GM21528 (cell line): ENCODE measurements around the gene C1QA.
"Not testable (repeated sequence)": the region's sequence is repeated elsewhere in the genome, so short reads cannot be mapped to it uniquely, and the experiment has no call there.

Source experiments
- ATAC-seq: cut with Tn5 transposase; IDR thresholded peaks from one replicate; pipeline ENCODE4 v1.9.1; 2021; ENCODE audit warnings: mild to moderate bottlenecking, moderate library complexity; ENCODE audit not compliant: unreplicated experiment, low FRiP score

Gene C1QA

DNA sequence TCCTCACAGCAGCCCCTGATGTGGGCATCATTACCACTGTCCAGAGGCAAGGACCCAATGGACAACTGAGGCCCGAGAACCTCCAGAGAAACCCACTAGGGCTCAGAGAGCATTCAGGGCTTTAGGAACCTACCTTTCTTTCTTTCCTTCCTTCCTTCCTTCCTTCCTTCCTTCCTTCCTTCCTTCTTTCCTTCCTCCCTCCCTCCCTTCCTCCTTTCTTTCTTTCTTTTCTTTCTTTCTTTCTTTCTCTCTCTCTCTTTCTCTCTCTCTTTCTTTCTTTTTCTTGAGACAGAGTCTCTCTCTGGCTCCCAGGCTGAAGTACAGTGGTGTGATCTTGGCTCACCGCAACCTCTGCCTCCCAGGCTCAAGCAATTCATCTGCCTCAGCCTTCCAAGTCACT lies 32.4 kb downstream of the C1QA start:
- not testable (repeated sequence) for ATAC-seq

DNA sequence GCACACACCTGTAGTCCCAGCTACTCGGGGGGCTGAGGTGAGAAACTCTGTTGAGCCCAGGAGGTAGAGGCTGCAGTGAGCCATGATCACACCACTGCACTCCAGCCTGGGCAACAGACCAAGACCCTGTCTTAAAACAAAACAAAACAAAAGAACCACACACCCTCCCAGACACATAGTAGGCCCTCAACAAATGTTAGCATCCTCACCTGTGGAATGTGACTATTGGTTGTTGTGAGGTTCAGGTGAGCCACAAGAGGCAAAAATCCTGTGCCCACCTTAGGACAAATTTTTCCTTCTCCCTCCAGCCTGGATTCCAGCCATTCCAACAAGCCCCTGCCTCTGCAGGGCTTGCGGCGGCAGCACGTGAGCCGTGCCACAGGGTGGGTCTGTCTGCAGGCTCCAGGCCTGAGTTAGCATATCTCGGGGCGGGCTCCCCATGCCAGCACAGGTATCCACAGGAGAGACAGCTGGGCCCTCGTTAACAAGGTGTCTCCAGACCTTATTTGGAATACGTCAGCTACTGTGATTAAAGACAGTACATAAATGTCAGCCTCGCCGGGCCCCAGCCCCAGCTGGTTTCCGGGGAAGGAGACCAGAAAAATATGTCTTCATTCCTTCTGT lies 34.0 kb downstream of the C1QA start:
- ATAC-seq = no peak

DNA sequence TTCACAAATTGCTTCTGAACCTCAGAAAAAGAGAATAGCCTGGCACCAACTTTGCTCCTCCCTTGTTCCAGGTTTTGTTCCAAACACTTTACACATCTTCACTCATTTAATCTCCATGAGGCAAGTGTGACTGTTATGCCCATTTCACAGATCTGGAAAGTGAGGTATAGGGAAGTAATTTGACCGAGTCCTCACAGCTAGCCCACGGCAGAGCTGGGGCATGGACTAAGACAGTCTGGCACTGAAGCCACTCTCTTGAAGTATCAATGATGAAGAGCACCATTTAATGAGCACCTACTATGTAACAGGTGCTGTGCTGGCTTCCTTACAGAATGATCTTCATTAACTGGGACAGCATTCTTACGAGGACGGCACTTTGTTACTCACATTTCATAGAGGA lies 35.6 kb downstream of the C1QA start:
- no peak for ATAC-seq

DNA sequence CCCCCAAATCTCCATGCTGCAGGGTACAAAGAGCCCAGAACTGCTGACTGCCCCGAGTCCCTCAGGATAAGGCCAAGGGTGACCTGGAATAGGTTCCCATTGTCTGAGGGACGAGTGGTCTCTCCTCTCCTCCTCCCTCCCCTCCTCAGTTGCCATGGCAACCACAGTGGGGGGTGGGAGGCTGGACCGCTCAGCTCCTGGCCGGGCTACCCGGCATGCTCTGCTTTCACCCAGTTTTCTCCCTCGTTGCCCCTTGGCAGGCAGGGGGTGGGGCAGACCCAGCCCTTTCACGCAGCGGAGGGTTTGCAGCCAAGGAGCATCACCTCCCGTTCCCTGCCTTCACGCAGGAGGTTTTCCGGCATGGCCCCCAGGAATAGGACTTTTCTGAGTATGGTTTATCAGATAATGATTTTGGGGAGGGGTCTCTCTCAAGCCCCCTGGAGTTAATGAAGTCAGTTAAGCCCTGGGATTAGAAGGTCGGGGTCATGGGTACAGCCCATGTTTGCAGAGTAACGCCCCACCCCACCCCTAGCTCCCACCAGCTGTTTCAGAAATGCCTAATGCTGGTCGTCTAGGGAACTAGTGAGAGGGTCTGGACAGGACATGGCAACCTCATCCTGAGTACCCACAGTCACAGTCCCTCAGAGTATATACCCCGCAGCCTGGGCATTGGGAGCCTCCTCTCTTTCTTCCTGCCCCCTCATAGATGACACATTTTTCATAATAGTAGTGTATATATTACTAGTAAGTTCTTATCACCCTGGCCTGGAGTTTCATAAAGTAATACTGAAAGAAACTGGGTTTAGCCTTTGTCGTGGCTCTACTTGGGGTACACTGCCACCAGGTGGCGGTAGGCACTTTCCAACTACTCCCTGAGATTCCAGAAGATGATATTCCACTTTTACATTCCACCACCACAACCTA lies 37.3 kb downstream of the C1QA start:
- no peak for ATAC-seq

DNA sequence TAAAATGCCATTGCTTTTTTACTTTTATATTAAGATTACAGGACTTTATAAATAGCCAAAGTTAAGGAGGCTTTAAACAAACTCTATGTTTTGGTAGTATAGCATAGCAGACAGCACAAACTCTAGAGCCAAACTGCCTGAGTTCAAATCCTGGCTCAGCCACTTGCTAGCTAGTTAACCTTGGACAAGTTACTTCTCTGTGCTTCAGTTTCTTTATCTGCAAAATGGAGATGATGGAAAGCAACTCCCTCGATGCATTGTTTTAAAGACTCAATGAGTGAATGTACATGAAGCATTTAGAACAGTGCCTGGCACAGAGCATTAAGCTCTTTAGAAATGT lies 38.0 kb downstream of the C1QA start:
- ATAC-seq = no peak

DNA sequence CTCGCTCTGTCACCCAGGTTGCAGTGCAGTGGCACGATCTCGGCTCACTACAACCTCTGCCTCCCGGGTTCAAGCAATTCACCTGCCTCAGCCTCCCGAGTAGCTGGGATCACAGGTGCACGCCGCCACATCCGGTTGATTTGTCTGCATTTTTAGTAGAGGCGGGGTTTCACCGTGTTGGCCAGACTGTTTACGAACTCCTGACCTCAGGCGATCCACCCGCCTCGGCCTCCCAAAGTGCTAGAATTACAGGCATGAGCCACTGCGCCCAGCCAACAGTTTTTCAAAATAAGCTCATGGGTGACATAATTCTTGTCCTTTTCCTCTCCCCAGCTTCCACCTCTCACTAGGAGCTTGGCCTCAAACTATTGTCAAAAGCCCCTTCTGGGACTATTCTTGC lies 39.7 kb downstream of the C1QA start:
- ATAC-seq = not testable (repeated sequence)

DNA sequence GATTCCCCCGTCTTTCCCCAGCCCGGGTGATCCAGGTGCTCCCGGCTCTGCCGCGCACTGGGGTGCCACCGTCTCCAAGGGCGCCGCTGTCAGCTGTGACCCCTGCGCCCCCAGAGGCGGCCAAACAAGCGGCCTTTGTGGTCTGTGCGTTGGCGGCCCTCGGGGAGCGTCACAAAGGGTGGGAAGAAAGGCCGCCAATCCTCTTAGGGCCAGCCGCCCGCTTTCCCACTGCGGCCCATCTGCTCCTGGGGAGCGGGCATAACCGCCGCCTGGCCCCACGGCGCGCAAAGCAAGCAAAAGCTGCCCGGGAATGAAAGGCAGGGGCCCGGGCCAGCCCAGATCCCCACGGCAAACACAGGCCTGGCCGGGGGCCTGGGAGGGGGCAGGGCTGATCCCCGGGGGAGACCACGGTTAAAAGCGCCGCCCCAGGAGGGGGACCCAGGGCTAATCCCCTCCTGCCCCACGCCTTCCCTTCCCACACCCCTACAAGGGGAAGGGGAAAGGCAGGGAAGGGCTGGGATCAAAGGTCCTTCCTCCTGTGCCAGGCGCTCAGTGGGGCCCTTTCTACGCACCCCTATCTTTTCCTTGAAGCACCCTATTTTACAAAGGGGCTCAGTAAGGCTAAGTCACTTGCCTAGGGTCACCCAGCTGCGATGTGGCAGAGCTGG lies 40.6 kb downstream of the C1QA start:
- no peak for ATAC-seq

DNA sequence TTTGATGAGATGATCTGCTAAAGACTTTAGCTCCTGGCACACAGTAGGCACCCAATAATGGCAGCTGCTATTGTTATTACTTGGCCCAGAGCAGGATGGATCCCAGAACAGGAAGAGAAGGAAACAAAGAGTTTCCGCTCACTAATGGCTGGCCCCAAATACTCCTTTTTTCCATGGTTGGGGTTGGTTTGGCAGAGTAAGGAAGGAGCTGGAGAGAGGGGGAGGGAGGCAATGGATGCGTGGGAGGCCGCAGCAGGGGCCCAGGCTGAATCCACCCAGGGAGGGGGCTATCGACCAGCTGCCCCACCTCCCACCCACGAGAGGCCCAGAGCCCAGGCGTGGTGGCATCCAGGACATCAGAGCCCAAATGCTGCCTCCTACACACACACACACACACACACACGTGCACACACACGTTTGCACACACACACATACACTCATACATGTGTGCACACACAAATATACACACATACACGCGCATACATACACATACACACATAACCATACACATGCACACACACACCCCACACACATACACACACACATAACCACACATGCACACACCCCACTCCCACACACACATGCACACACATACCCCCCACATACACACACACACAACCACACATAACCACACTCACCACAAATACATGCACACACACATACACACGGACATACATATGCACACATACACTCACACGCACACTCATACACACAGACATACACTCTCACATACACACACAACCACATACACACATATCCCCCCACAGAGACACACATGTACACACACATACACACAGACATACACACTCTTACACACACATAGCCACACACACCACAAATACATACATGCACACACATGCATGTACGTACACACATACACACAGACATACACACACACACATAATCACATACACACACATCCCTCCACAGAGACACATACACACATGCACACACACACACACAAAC lies 41.8 kb downstream of the C1QA start:
- ATAC-seq = no peak

DNA sequence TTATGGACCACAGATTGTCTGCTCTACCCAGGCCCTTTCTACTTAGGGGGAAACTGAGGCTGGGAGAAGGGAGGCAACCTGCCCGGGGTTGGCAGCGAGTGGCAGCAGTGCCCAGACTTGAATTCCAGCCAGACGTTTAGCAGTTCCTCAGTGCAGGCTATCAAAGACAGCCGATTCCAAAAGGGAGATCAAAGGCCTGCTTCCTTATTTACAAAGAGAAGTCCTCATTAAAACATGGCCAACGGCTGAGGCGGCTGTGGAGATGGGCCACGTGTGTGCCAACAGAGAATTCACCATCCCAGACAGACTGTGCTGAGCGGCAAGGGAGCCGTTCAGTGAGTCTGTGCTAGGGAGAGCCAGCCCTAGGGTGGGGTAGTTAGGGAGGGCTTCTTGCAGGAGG lies 44.3 kb downstream of the C1QA start:
- ATAC-seq = no peak

DNA sequence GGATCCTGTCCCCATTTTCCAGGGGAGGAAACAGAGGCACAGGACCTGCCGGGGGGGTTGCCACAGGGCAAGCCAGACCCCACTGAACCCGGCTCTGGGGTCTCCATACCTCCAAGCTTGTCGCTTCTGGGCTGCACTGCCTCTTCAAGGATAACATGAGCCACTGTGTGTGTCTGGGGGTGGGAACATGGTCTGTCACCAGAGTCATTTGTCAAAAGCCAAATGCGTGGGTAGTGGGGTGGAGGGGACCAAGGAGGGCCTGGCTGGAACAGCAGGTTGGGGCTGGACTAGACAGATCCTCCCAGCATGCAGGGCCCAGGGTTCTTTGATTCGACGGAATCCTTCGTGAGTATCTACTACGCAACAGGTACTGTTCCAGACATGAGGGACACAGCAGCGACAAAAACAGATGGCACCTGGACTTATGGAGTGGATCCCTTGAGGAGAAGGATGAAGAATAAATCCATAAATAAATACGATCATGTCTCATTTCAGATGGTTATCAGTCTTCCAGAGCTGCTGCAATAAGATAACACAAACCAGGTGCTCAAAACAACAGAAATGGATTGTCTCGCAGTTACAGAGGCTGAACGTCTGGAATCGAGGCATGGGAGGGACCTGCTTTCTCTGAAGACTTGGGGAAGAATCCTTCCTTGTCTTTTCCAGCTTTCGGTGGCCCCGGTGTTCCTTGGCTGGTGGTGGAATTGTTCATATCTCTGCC lies 45.3 kb downstream of the C1QA start:
- no peak for ATAC-seq

DNA sequence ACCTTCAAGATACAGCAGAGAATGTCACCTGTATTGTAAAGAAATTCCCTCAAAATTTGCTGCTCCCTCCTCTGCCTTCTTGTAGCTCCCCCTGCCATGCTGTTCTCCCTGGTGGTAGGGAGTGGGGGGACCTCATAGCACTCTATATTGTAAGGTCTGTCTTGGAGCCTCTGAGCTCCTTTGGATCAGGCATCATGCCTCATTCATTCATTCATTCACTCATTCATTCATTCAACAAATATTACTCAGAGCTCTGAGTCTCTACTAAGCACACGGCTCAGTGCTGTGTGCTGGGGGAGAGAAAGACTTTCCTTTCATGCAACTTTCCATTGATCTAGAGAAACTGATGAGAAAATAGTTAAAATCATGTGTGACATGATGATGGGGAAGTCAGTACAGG lies 47.1 kb downstream of the C1QA start:
- ATAC-seq = no peak

DNA sequence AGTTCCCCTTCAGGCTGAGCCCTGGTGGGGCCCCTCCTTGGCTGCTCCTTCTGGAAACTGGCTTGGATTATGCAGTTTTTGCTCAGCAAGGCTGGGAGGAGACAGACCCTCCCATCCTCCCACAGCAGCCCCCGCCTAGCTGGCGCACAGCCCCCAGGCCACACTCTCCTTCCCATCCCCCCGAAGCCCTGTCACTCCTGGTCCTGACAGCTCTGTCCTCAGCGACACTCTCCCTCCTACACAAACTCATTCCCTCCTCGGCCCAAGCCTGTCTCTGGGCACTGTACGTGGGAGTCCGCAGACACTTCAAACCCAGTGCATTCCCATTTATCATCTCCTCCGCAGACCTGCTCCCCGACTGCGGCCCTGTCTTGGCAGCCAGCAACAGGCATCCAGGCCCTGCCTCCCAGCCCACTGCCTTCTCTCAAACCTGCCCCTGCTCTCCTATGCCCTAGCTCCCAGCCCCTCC lies 49.2 kb downstream of the C1QA start:
- no peak for ATAC-seq

DNA sequence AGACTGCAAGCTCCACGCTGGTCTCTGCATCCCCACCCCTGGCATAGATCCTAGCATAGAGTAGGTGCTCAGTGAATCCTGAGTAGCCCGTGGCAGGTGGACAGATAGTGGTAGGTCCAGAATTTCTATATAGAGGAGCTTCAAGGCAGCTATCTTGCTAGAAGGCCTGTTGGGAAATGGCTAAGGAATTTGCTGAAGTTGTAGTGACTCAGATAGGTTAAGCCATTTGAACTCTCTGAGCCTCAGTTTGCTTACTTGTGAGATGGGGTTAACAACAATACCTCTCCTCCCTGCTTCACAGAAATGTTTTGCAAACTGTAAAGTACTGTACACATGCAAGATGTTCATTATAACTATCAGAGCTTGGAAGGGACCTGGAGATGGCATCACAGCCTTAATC lies 50.8 kb downstream of the C1QA start:
- no peak for ATAC-seq

DNA sequence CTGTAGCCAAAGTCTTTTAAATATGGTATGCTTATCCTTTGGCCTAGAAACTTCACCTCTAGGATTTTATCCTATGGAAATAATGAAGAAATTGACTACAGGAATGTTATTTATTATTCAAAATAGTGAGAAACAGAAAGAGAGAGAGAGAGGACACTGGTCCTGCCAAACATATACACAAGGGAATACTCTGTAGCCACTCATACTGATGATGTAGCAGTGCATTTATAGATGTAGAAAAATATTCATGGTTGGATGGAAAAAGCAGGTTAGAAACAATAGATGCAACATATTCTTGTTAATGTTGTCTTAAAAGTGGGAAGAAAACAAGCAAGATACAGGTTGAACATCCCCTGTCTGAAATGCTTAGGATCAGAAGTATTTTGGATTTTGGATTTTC lies 52.0 kb downstream of the C1QA start:
- no peak for ATAC-seq
